K562 (cell line): Measurements from ENCODE around the gene PITX1. TPM values are rescaled to one million over a fixed set of nuclear protein-coding genes. Genes with fewer than 3 reads are reported as not detected.

Experiments
- ATAC-seq: fragments of 200-7000 bp; cut with Tn5 transposase; 3 replicates; pipeline ENCODE4 v1.9.1; 2020; ENCODE audit warnings: moderate library complexity
- BruUV-seq: library from RNA; stranded (reverse); fragments of 400-500 nt; replicated peaks from 2 replicates; lab custom pipeline; 2021; lab: Mats Ljungman, UMichigan
- CTCF ChIA-PET: fragments of 300-600 bp; formaldehyde crosslinking; extraction: SDS; loops from one replicate; lab custom pipeline; 2021; ENCODE audit warnings: low intra/inter-chr PET ratio; lab: Yijun Ruan, JAX
- POLR2A ChIA-PET: fragments of 300-600, 350-650 bp; sonication (Branson Sonifier 250); formaldehyde crosslinking; extraction: SDS; loops from one replicate; lab custom pipeline; 2021; ENCODE audit warnings: antibody characterized with exemption, inconsistent platforms; lab: Yijun Ruan, JAX
- DNase-seq, 4 experiments: peaks; one replicate each; pipeline versions ENCODE4 v3.0.0 to v3.0.0-alpha.2; 2011 to 2018; ENCODE audit warnings: low spot score in 3 of 4, mixed read lengths in 3 of 4; ENCODE audit errors: extremely low read depth in 1 of 4
- FAIRE-seq: peaks from 2 replicates; lab custom pipeline; 2011; peaks lifted over from hg19 to GRCh38; lab: Jason Lieb, UNC
- H2AFZ ChIP-seq: 2 replicates; pipeline ENCODE4 v1.6.0; 2011; ENCODE audit warnings: low read depth, low read length, control low read depth, inconsistent platforms
- H3K27ac ChIP-seq: fragments of 200-600 bp; 3 replicates; pipeline ENCODE4 v1.8.0; 2011; ENCODE audit warnings: low read depth, mild to moderate bottlenecking, control low read depth, inconsistent platforms, low read length, moderate library complexity, mixed read lengths; ENCODE audit errors: extremely low read depth
- H3K27me3 ChIP-seq, 2 experiments: fragments of 300-600 bp in 1 of 2; 2 replicates in 1 of 2; 3 replicates in 1 of 2; pipeline versions ENCODE4 v1.6.0 to v1.8.0; 2011; ENCODE audit warnings: inconsistent platforms in 2 of 2, low read length in 2 of 2, mild to moderate bottlenecking in 1 of 2, mixed read lengths in 1 of 2, moderate library complexity in 1 of 2; ENCODE audit not compliant: control insufficient read depth in 2 of 2, insufficient read depth in 2 of 2
- H3K36me3 ChIP-seq: fragments of 300-600 bp; 3 replicates; pipeline ENCODE4 v1.8.0; 2011; ENCODE audit warnings: mild to moderate bottlenecking, low read length, inconsistent platforms; ENCODE audit not compliant: control insufficient read depth, insufficient read depth
- H3K4me1 ChIP-seq, 2 experiments: fragments of 200-600 bp in 1 of 2; replicated peaks in 1 of 2; 2 replicates in 1 of 2; 3 replicates in 1 of 2; pipeline versions ENCODE4 v1.5.1 to v1.8.0; 2011; ENCODE audit warnings: inconsistent platforms in 2 of 2, low read length in 2 of 2, mild to moderate bottlenecking in 1 of 2, mixed read lengths in 1 of 2, moderate library complexity in 1 of 2; ENCODE audit not compliant: control insufficient read depth in 2 of 2, insufficient read depth in 2 of 2
- H3K4me2 ChIP-seq: 2 replicates; pipeline ENCODE4 v1.6.1; 2011; ENCODE audit warnings: low read length, control low read depth, inconsistent platforms, mixed read lengths; ENCODE audit not compliant: insufficient read depth
- H3K4me3 ChIP-seq: fragments of 200-600 bp; sonication (generic), shearing (Covaris generic); 2 replicates; pipeline ENCODE4 v1.5.1; 2016; ENCODE audit warnings: control low read depth, inconsistent platforms
- H3K79me2 ChIP-seq: fragments of 200-600 bp; 3 replicates; pipeline ENCODE4 v1.8.0; 2011; ENCODE audit warnings: low read length, inconsistent platforms; ENCODE audit not compliant: control insufficient read depth, insufficient read depth
- H3K9ac ChIP-seq, 2 experiments: 2 replicates each; pipeline versions ENCODE4 v1.6.0 to v1.6.1; 2011; ENCODE audit warnings: low read depth in 2 of 2, low read length in 2 of 2, control low read depth in 1 of 2, inconsistent platforms in 1 of 2, mild to moderate bottlenecking in 1 of 2, mixed read lengths in 1 of 2; ENCODE audit not compliant: insufficient read depth in 1 of 2
- H3K9me1 ChIP-seq: one replicate; pipeline ENCODE4 v1.6.0; 2011; ENCODE audit warnings: inconsistent platforms, mild to moderate bottlenecking, low read length, moderate library complexity; ENCODE audit not compliant: control insufficient read depth, insufficient read depth
- H3K9me3 ChIP-seq: replicated peaks from 2 replicates; pipeline ENCODE4 v1.5.1; 2011; ENCODE audit warnings: low read depth, low read length, inconsistent platforms; ENCODE audit not compliant: control insufficient read depth, insufficient read depth
- H4K20me1 ChIP-seq: replicated peaks from 2 replicates; pipeline ENCODE4 v1.6.1; 2011; ENCODE audit warnings: low read length, inconsistent platforms, mixed read lengths; ENCODE audit not compliant: control insufficient read depth, insufficient read depth
- FOS ChIP-seq: IDR thresholded peaks from 3 replicates; pipeline ENCODE4 v1.6.1; 2011; ENCODE audit not compliant: insufficient read length; ENCODE audit errors: extremely low read depth
- NEUROD1 ChIP-seq: fragments of 150-350 bp; IDR thresholded peaks from 2 replicates; pipeline ENCODE4 v1.6.1; 2014; ENCODE audit warnings: borderline replicate concordance, low read length, low read depth; ENCODE audit not compliant: partially characterized antibody
- NFIX ChIP-seq: fragments of 250-450 bp; sonication (Bioruptor Pico); IDR thresholded peaks from 2 replicates; pipeline ENCODE4 v1.4.0; 2020; ENCODE audit warnings: low read depth, mild to moderate bottlenecking, moderate library complexity
- PKNOX1 ChIP-seq: fragments of 450-650 bp; IDR thresholded peaks from 2 replicates; pipeline ENCODE4 v1.6.1; 2016
- SIX5 ChIP-seq, 2 experiments: IDR thresholded peaks; 2 replicates each; pipeline ENCODE4 v1.6.1; 2011; ENCODE audit warnings: low read length in 2 of 2, borderline replicate concordance in 1 of 2, low read depth in 1 of 2, mild to moderate bottlenecking in 1 of 2, moderate library complexity in 1 of 2; ENCODE audit not compliant: insufficient read depth in 1 of 2
- SP1 ChIP-seq: sonication (generic); formaldehyde crosslinking; IDR thresholded peaks from 2 replicates; pipeline ENCODE4 v1.8.1; 2022; ENCODE audit warnings: mild to moderate bottlenecking, missing genetic modification reagents
- ZBTB8A ChIP-seq: fragments of 450-650 bp; IDR thresholded peaks from 2 replicates; pipeline ENCODE4 v1.6.1; 2018; ENCODE audit warnings: mild to moderate bottlenecking, moderate library complexity; ENCODE audit not compliant: partially characterized antibody
- ZC3H4 ChIP-seq: sonication (generic); formaldehyde crosslinking; IDR thresholded peaks from 2 replicates; pipeline ENCODE4 v1.9.0; 2021; ENCODE audit warnings: missing genetic modification reagents, borderline replicate concordance
- WGBS: fragments of 100-300 bp; shearing (Covaris generic); methylation state at CpG from one replicate; pipeline ENCODE4 v1.1.6; 2016; ENCODE audit warnings: low coverage, mixed read lengths; ENCODE audit not compliant: insufficient coverage; ENCODE audit errors: missing lambda C conversion rate; 5-methylcytosine and 5-hydroxymethylcytosine counted together
- in situ Hi-C: fragments of 300-500 bp; cut with MboI; formaldehyde crosslinking; loops from 4 replicates; pipeline ENCODE4 v1.15.0; 2018; ENCODE audit warnings: inconsistent platforms, mixed read lengths
- intact Hi-C: fragments of 100-400 bp; cut with micrococcal nuclease; formaldehyde crosslinking; loops from 2 replicates; pipeline ENCODE4 v1.14.2; 2022
- polyA plus RNA-seq, 8 experiments: library from polyadenylated mRNA; depleted of rRNA in 4 of 8; stranded (reverse) in 5 of 8; unstranded in 3 of 8; fragments of >200 nt; fragmentation: Nextera tagmentation in 2 of 8; fragmentation: Illumina TruSeq in 1 of 8; extraction: Ambion mirVana in 2 of 8; extraction: Trizol in 1 of 8; gene quantifications; 2 replicates each; pipeline versions ENCODE4 v1.2.1 to v1.2.3, GENCODE V29; 2011 to 2014; ENCODE audit warnings: inconsistent platforms in 1 of 8, missing spikeins in 1 of 8
- total RNA-seq, 7 experiments: library from RNA; depleted of rRNA in 6 of 7; stranded (reverse); fragments of >200 nt in 6 of 7; fragmentation: Illumina TruSeq in 2 of 7; extraction: Trizol in 2 of 7; gene quantifications; 2 replicates each; pipeline versions ENCODE4 v1.2.1 to v1.2.3, GENCODE V29; 2011 to 2021; ENCODE audit warnings: low replicate concordance in 1 of 7
- TF ChIP-seq, protein P1 (sequence below): fragments of 450-650 bp; IDR thresholded peaks from 2 replicates; pipeline ENCODE4 v1.7.0; 2016; ENCODE audit warnings: borderline replicate concordance

The PITX1 gene
- total and polyA plus RNA-seq, 9 of the 15 experiments (the other 6 are each of a cell fraction or from before 2014, with no cell fraction given): 0.13 to 88.2 (median 24.9) TPM

DNA sequence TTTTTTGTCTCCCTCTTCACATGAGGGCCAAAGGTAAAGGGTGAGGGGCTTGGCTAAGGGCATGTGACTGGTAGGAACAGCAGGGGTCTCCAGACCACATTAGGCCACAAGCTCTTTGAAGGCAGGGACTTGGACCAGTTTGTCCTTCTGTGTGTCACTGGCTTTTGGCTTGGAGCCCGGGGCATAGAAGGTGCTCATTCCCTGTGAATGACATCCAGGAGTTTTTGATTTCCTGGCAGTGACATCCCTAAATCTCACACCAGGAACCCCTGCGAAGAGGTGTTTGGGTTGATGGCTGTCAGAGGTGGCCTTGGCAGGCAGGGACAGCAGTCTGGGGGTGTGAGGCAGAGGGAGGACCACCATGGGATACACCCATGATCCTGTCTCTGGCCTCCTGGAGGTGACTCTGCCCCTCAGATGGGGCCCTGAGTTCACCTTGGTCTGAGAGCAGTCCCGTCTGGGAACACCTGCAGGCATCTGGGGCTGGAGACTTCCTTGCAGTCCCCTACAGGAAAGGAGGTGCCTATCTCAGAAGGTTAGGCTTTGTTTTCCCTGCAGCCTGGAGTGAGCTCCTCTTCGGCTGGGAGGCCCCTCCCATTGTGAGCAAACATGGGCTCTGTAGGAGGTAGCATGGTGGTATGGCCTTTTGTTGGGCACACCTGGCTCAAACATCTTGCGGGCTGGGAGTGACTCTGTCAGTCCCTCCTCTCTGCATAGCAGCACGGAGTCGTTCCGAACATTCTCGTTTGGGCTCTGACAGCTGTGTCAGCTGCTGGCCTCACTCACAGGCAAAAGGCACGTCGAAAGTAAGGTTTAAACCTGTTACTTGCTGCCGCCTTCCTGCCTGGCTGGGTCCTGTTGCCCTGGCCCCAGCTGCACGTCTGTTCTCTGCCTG lies 38.6 kb upstream of the PITX1 start:
- WGBS: 52% methylated on average over 13 of the region's 13 CpGs
- ChIA-PET POLR2A (interaction anchor here (4.8 kb wide), 1 partner anchor 11 kb away, joined by 19 read pairs; no protein-coding TSS in a partner anchor), CTCF (no interaction called here)
- intact Hi-C loops: no loop called here
- no peak overlapping the region for H3K4me3 ChIP-seq
- DNase-seq: no peak
- ATAC-seq: no peak
- no TSS peak for BruUV-seq
- peaks cover 0 to under 1% of the 10 kb centered on the region in 2 experiments; a peak in 3 of 5 replicates for H3K4me1 ChIP-seq
- H3K4me2 ChIP-seq: no peak overlapping the region
- TF ChIP-seq ZBTB8A: no peak
- TF ChIP-seq ZC3H4 (CRISPR knock-in tag): 0 out of 2 replicates have a peak, but pooled peaks have one; percentile 40
- no peaks in the 10 kb centered on the region for H3K9me1 ChIP-seq
- H3K79me2 ChIP-seq: no peaks in the 10 kb centered on the region
- H3K27ac ChIP-seq: no peak overlapping the region
- no peaks in the 10 kb centered on the region for H3K9me3 ChIP-seq
- peak overlapping the region; percentile 9; the same call in 1 of the 2 replicates for H2AFZ ChIP-seq
- H3K36me3 ChIP-seq: no peaks in the 10 kb centered on the region
- H3K27me3 ChIP-seq: no peaks in the 10 kb centered on the region
- in situ Hi-C loops: no loop called here
- peak overlapping the region in 1 of 2 experiments; percentile 11; a peak in 1 of 4 replicates for H3K9ac ChIP-seq
- H4K20me1 ChIP-seq: no peaks in the 10 kb centered on the region
- FAIRE-seq: peak; percentile 40

DNA sequence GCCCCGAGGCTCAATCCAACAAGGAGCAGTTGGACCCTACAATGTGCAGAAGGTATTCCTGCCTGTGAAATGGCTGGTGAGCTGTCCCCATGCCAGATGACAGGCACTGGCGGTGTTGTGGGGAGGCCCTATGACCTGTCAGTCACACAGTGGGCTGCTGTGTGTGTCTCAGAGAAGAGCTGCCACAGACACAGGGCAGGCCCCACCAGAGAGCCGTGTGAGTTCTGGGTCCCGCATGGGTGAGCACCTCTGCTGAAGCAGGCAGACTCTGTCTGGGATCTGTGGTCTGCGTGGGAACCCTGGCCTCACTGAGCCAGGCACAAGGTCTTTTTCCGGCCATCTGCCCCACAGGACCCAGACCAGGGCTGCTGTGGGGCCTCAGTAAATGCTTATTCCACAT lies 37.3 kb upstream of the PITX1 start:
- ChIA-PET CTCF (no interaction called here), POLR2A (interaction anchor here (1.0 to 4.8 kb wide), 2 partner anchors 10 to 15 kb away, joined by 3 to 19 read pairs; no protein-coding TSS in a partner anchor)
- WGBS: 35% methylated on average over 6 of the region's 6 CpGs
- Histone ChIP-seq H3K9me1 (no peaks in the 10 kb centered on the region), H3K9ac (peak overlapping the region in 1 of 2 experiments; percentile 54; a peak in 1 of 4 replicates), H4K20me1 (no peaks in the 10 kb centered on the region; the same call in 1 of the 2 replicates), H3K4me3 (no peak overlapping the region), H3K4me2 (no peak overlapping the region), H3K36me3 (no peaks in the 10 kb centered on the region), H3K79me2 (no peaks in the 10 kb centered on the region), H3K27ac (no peak overlapping the region), H3K9me3 (no peaks in the 10 kb centered on the region), H3K4me1 (peaks cover 0 to 8% of the 10 kb centered on the region in 2 experiments; a peak in 4 of 5 replicates), H3K27me3 (no peaks in the 10 kb centered on the region), H2AFZ (no peak overlapping the region)
- FAIRE-seq (no peak), ATAC-seq (peak; percentile 15; the same call in 2 of the 3 replicates), DNase-seq (no peak)
- no peak for TF ChIP-seq NFIX
- no peak for TF ChIP-seq SP1
- TF ChIP-seq PKNOX1: peak; percentile 46; the same call in 1 of the 2 replicates
- no peak for TF ChIP-seq NEUROD1
- TF ChIP-seq FOS: no peak
- TF ChIP-seq, protein P1, sequence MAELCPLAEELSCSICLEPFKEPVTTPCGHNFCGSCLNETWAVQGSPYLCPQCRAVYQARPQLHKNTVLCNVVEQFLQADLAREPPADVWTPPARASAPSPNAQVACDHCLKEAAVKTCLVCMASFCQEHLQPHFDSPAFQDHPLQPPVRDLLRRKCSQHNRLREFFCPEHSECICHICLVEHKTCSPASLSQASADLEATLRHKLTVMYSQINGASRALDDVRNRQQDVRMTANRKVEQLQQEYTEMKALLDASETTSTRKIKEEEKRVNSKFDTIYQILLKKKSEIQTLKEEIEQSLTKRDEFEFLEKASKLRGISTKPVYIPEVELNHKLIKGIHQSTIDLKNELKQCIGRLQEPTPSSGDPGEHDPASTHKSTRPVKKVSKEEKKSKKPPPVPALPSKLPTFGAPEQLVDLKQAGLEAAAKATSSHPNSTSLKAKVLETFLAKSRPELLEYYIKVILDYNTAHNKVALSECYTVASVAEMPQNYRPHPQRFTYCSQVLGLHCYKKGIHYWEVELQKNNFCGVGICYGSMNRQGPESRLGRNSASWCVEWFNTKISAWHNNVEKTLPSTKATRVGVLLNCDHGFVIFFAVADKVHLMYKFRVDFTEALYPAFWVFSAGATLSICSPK: no peak
- no peak for TF ChIP-seq SIX5 (IDR thresholded peaks at IDR 0.05; ENCODE audit: borderline replicate concordance in 1 of 2, insufficient read depth in 1 of 2, low read depth in 1 of 2, low read length in 2 of 2)
- no TSS peak for BruUV-seq
- in situ Hi-C loops (no loop called here), intact Hi-C loops (no loop called here)
